ENCODE measurements around the gene MINDY1.
A peak's percentile ranks its signal among the peaks of the same experiment; 100 is the strongest.

Gene MINDY1

DNA sequence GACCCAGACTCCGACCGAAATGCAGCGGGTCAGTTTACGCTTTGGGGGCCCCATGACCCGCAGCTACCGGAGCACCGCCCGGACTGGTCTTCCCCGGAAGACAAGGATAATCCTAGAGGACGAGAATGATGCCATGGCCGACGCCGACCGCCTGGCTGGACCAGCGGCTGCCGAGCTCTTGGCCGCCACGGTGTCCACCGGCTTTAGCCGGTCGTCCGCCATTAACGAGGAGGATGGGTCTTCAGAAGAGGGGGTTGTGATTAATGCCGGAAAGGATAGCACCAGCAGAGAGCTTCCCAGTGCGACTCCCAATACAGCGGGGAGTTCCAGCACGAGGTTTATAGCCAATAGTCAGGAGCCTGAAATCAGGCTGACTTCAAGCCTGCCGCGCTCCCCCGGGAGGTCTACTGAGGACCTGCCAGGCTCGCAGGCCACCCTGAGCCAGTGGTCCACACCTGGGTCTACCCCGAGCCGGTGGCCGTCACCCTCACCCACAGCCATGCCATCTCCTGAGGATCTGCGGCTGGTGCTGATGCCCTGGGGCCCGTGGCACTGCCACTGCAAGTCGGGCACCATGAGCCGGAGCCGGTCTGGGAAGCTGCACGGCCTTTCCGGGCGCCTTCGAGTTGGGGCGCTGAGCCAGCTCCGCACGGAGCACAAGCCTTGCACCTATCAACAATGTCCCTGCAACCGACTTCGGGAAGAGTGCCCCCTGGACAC is 41.4 kb upstream of the MINDY1 start:
- peak overlapping the region; percentile 59 for H3K27ac ChIP-seq (ENCODE audit: poor library complexity, severe bottlenecking)

DNA sequence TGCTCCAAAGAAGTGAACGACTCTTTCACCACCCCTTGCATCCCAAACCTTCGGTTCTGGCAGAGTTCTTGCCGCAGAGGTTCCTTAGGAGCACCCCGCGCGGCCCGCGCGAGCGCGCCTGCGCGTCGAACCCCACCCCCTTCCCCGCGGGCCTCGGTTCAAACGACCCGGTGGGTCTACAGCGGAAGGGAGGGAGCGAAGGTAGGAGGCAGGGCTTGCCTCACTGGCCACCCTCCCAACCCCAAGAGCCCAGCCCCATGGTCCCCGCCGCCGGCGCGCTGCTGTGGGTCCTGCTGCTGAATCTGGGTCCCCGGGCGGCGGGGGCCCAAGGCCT is 40.9 kb upstream of the MINDY1 start, which contains the start of gene C1orf56:
C1orf56 (plus strand) TSS at position 161 of the 334 bp plus-strand sequence; CDS start at position 258, 97 bp downstream.
- DNase-seq (ENCODE audit: low spot score) (no peak), ATAC-seq (ENCODE audit: low read depth) (peak; percentile 67)

More for the DNA sequence above, 41.4 kb upstream of the MINDY1 start:
- TF ChIP-seq, protein P1, sequence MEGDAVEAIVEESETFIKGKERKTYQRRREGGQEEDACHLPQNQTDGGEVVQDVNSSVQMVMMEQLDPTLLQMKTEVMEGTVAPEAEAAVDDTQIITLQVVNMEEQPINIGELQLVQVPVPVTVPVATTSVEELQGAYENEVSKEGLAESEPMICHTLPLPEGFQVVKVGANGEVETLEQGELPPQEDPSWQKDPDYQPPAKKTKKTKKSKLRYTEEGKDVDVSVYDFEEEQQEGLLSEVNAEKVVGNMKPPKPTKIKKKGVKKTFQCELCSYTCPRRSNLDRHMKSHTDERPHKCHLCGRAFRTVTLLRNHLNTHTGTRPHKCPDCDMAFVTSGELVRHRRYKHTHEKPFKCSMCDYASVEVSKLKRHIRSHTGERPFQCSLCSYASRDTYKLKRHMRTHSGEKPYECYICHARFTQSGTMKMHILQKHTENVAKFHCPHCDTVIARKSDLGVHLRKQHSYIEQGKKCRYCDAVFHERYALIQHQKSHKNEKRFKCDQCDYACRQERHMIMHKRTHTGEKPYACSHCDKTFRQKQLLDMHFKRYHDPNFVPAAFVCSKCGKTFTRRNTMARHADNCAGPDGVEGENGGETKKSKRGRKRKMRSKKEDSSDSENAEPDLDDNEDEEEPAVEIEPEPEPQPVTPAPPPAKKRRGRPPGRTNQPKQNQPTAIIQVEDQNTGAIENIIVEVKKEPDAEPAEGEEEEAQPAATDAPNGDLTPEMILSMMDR (IDR thresholded peaks at IDR 0.05; ENCODE audit: poor library complexity, severe bottlenecking): peak; percentile 58
- Histone ChIP-seq H3K4me3 (ENCODE audit: severe bottlenecking) (peak overlapping the region; percentile 51), H3K9me3 (ENCODE audit: severe bottlenecking) (no peaks in the 10 kb centered on the region), H3K36me3 (ENCODE audit: low read depth) (peaks cover 18% of the 10 kb centered on the region), H3K27me3 (ENCODE audit: insufficient read depth, poor library complexity, severe bottlenecking) (no peaks in the 10 kb centered on the region), H3K4me1 (ENCODE audit: insufficient read depth, poor library complexity, severe bottlenecking) (peaks cover 4% of the 10 kb centered on the region)
- ATAC-seq (ENCODE audit: low read depth) (peak; percentile 61), DNase-seq (ENCODE audit: low spot score) (no peak)

GRCh38 chr1:151043163-151043562 is 36.5 kb upstream of the MINDY1 start:
- ATAC-seq (ENCODE audit: low read depth) (no peak), DNase-seq (ENCODE audit: low spot score) (no peak)
- Histone ChIP-seq H3K27ac (ENCODE audit: poor library complexity, severe bottlenecking) (no peak overlapping the region), H3K27me3 (ENCODE audit: insufficient read depth, poor library complexity, severe bottlenecking) (no peaks in the 10 kb centered on the region), H3K36me3 (ENCODE audit: low read depth) (no peaks in the 10 kb centered on the region), H3K4me3 (ENCODE audit: severe bottlenecking) (no peak overlapping the region), H3K4me1 (ENCODE audit: insufficient read depth, poor library complexity, severe bottlenecking) (no peaks in the 10 kb centered on the region), H3K9me3 (ENCODE audit: severe bottlenecking) (no peaks in the 10 kb centered on the region)
- TF ChIP-seq, protein P1 (IDR thresholded peaks at IDR 0.05; ENCODE audit: poor library complexity, severe bottlenecking): no peak

More for the DNA sequence above, 40.9 kb upstream of the MINDY1 start, which contains the start of gene C1orf56:
- Histone ChIP-seq H3K4me3 (ENCODE audit: severe bottlenecking) (peak within 1 kb of the TSS; percentile 51), H3K36me3 (ENCODE audit: low read depth) (peaks cover 12% of the 10 kb centered on the region), H3K27me3 (ENCODE audit: insufficient read depth, poor library complexity, severe bottlenecking) (no peaks in the 10 kb centered on the region), H3K9me3 (ENCODE audit: severe bottlenecking) (no peaks in the 10 kb centered on the region), H3K4me1 (ENCODE audit: insufficient read depth, poor library complexity, severe bottlenecking) (peaks cover 4% of the 10 kb centered on the region), H3K27ac (ENCODE audit: poor library complexity, severe bottlenecking) (peak within 1 kb of the TSS; percentile 59)
- TF ChIP-seq, protein P1 (IDR thresholded peaks at IDR 0.05; ENCODE audit: poor library complexity, severe bottlenecking): no peak

GRCh38 chr1:151039521-151039920 is 32.8 kb upstream of the MINDY1 start:
- no peaks in the 10 kb centered on the region for H3K27me3 ChIP-seq (ENCODE audit: insufficient read depth, poor library complexity, severe bottlenecking)
- H3K4me1 ChIP-seq (ENCODE audit: insufficient read depth, poor library complexity, severe bottlenecking): no peaks in the 10 kb centered on the region
- H3K27ac ChIP-seq (ENCODE audit: poor library complexity, severe bottlenecking): no peak overlapping the region
- ATAC-seq (ENCODE audit: low read depth) (no peak), DNase-seq (ENCODE audit: low spot score) (no peak)
- H3K4me3 ChIP-seq (ENCODE audit: severe bottlenecking): no peak overlapping the region
- no peaks in the 10 kb centered on the region for H3K9me3 ChIP-seq (ENCODE audit: severe bottlenecking)
- peaks cover under 1% of the 10 kb centered on the region; the same call in 1 of the 2 replicates for H3K36me3 ChIP-seq (ENCODE audit: low read depth)
- TF ChIP-seq, protein P1 (IDR thresholded peaks at IDR 0.05; ENCODE audit: poor library complexity, severe bottlenecking): no peak

GRCh38 chr1:151037032-151037431 is 30.3 kb upstream of the MINDY1 start:
- Histone ChIP-seq H3K27ac (ENCODE audit: poor library complexity, severe bottlenecking) (no peak overlapping the region), H3K9me3 (ENCODE audit: severe bottlenecking) (no peaks in the 10 kb centered on the region), H3K27me3 (ENCODE audit: insufficient read depth, poor library complexity, severe bottlenecking) (no peaks in the 10 kb centered on the region), H3K36me3 (ENCODE audit: low read depth) (peaks cover 9% of the 10 kb centered on the region), H3K4me1 (ENCODE audit: insufficient read depth, poor library complexity, severe bottlenecking) (no peaks in the 10 kb centered on the region), H3K4me3 (ENCODE audit: severe bottlenecking) (no peak overlapping the region)
- ATAC-seq (ENCODE audit: low read depth): no peak
- DNase-seq (ENCODE audit: low spot score): no peak
- TF ChIP-seq, protein P1 (IDR thresholded peaks at IDR 0.05; ENCODE audit: poor library complexity, severe bottlenecking): no peak
